HepG2 (cell line): ENCODE data around the gene TPR. TPM values are rescaled to one million over a fixed set of nuclear protein-coding genes. Genes with fewer than 3 reads are reported as not detected.
"Not testable (repeated sequence)": the region's sequence is repeated elsewhere in the genome, so short reads cannot be mapped to it uniquely, and the experiment has no call there.

Source experiments
- ATAC-seq: fragments of 200-7000 bp; cut with Tn5 transposase; 3 replicates; pipeline ENCODE4 v1.9.1; 2020; ENCODE audit warnings: mild to moderate bottlenecking, moderate library complexity
- BruUV-seq: library from RNA; stranded (reverse); fragments of 400-500 nt; replicated peaks from 2 replicates; lab custom pipeline; 2021; lab: Mats Ljungman, UMichigan
- CTCF ChIA-PET: fragments of 300-600 bp; formaldehyde crosslinking; extraction: SDS; loops from one replicate; lab custom pipeline; 2021; ENCODE audit warnings: low total read pairs, inconsistent platforms, low intra/inter-chr PET ratio; lab: Yijun Ruan, JAX
- POLR2A ChIA-PET: fragments of 350-600 bp; sonication (Branson Sonifier 250); formaldehyde crosslinking; loops from one replicate; lab custom pipeline; 2020; ENCODE audit warnings: antibody characterized with exemption, inconsistent platforms; lab: Yijun Ruan, JAX
- DNase-seq: peaks from one replicate; pipeline ENCODE4 v3.0.0-alpha.2; 2015; ENCODE audit warnings: low spot score
- FAIRE-seq: peaks from 3 replicates; lab custom pipeline; 2011; peaks lifted over from hg19 to GRCh38; lab: Jason Lieb, UNC
- H2AFZ ChIP-seq: one replicate; pipeline ENCODE4 v1.6.1; 2011; ENCODE audit warnings: low read length, inconsistent platforms
- H3K27ac ChIP-seq: fragments of 300-600 bp; 3 replicates; pipeline ENCODE4 v1.8.0; 2011; ENCODE audit warnings: mixed run types, mild to moderate bottlenecking, mixed read lengths, low read length, inconsistent platforms; ENCODE audit not compliant: insufficient read depth; ENCODE audit errors: extremely low read length
- H3K27me3 ChIP-seq, 2 experiments: fragments of 200-600 bp in 1 of 2; 2 replicates in 1 of 2; 3 replicates in 1 of 2; pipeline versions ENCODE4 v1.6.0 to v1.8.0; 2011; ENCODE audit warnings: low read length in 2 of 2, mild to moderate bottlenecking in 2 of 2, moderate library complexity in 2 of 2, inconsistent platforms in 1 of 2; ENCODE audit not compliant: insufficient read depth in 2 of 2, control insufficient read depth in 1 of 2
- H3K36me3 ChIP-seq, 2 experiments: fragments of 200-600 bp in 1 of 2; replicated peaks in 1 of 2; 2 replicates in 1 of 2; 3 replicates in 1 of 2; pipeline versions ENCODE4 v1.5.1 to v1.8.0; 2011; ENCODE audit warnings: low read length in 2 of 2, inconsistent platforms in 1 of 2; ENCODE audit not compliant: insufficient read depth in 2 of 2, control insufficient read depth in 1 of 2
- H3K4me1 ChIP-seq: 2 replicates; pipeline ENCODE4 v1.5.1; 2012; ENCODE audit warnings: low read length, inconsistent platforms; ENCODE audit not compliant: insufficient read depth
- H3K4me2 ChIP-seq: 2 replicates; pipeline ENCODE4 v1.6.0; 2011; ENCODE audit warnings: low read depth, low read length, inconsistent platforms
- H3K4me3 ChIP-seq, 3 experiments: fragments of 200-600 bp in 1 of 3; sonication (generic), shearing (Covaris generic) in 1 of 3; replicated peaks in 1 of 3; 2 replicates each; pipeline ENCODE4 v1.5.1; 2011 to 2016; ENCODE audit warnings: low read length in 3 of 3, inconsistent platforms in 2 of 3, low read depth in 2 of 3, mild to moderate bottlenecking in 2 of 3, control low read depth in 1 of 3, mixed read lengths in 1 of 3; ENCODE audit not compliant: insufficient read depth in 1 of 3
- H3K79me2 ChIP-seq: one replicate; pipeline ENCODE4 v1.6.1; 2011; ENCODE audit warnings: low read length, inconsistent platforms; ENCODE audit not compliant: insufficient read depth
- H3K9ac ChIP-seq: 2 replicates; pipeline ENCODE4 v1.6.0; 2011; ENCODE audit warnings: mild to moderate bottlenecking, low read depth, low read length, inconsistent platforms; ENCODE audit not compliant: insufficient read depth
- H3K9me3 ChIP-seq: 2 replicates; pipeline ENCODE4 v1.5.1; 2012; ENCODE audit warnings: mild to moderate bottlenecking, low read length
- H4K20me1 ChIP-seq: 2 replicates; pipeline ENCODE4 v1.6.0; 2011; ENCODE audit warnings: inconsistent platforms, mild to moderate bottlenecking, low read length, moderate library complexity; ENCODE audit not compliant: insufficient read depth
- ATF4 ChIP-seq, 2 experiments: fragments of 450-650 bp in 1 of 2; sonication (generic) in 1 of 2; formaldehyde crosslinking; IDR thresholded peaks; 2 replicates each; pipeline versions ENCODE4 v1.5.0 to v1.8.0; 2020 to 2022; ENCODE audit warnings: mild to moderate bottlenecking in 1 of 2, missing genetic modification reagents in 1 of 2
- ESRRA ChIP-seq: sonication (generic); formaldehyde crosslinking; IDR thresholded peaks from 2 replicates; pipeline ENCODE4 v1.5.1; 2020; ENCODE audit warnings: mild to moderate bottlenecking, low read depth, missing genetic modification reagents
- GTF2F1 ChIP-seq: fragments of 150-350 bp; IDR thresholded peaks from 2 replicates; pipeline ENCODE4 v1.6.1; 2014; ENCODE audit warnings: low read length
- HMG20A ChIP-seq: IDR thresholded peaks from 2 replicates; pipeline ENCODE4 v1.6.1; 2016; ENCODE audit warnings: borderline replicate concordance
- PHF20 ChIP-seq: sonication (generic); formaldehyde crosslinking; IDR thresholded peaks from 2 replicates; pipeline ENCODE4 v1.5.0; 2020; ENCODE audit warnings: mild to moderate bottlenecking, missing genetic modification reagents
- POGZ ChIP-seq: sonication (generic); formaldehyde crosslinking; IDR thresholded peaks from 2 replicates; pipeline ENCODE4 v1.4.0; 2020; ENCODE audit warnings: mild to moderate bottlenecking, missing genetic modification reagents
- STAG1 ChIP-seq: sonication (generic); formaldehyde crosslinking; IDR thresholded peaks from 2 replicates; pipeline ENCODE4 v1.4.0; 2020; ENCODE audit warnings: missing genetic modification reagents
- ZFP82 ChIP-seq: sonication (generic); formaldehyde crosslinking; IDR thresholded peaks from 2 replicates; pipeline ENCODE4 v1.5.1; 2020; ENCODE audit warnings: mild to moderate bottlenecking, missing genetic modification reagents, borderline replicate concordance
- ZSCAN22 ChIP-seq: sonication (generic); formaldehyde crosslinking; IDR thresholded peaks from 2 replicates; pipeline ENCODE4 v1.4.0; 2020; ENCODE audit warnings: mild to moderate bottlenecking, missing genetic modification reagents
- WGBS: methylation state at CpG from one replicate; pipeline ENCODE4 v1.1.6; 2017; ENCODE audit warnings: low lambda C conversion rate; 5-methylcytosine and 5-hydroxymethylcytosine counted together
- in situ Hi-C: cut with HindIII; loops from 2 replicates; pipeline ENCODE4 v1.10.0; 2017; ENCODE audit warnings: low pct_unique_long_range_greater_than_20kb; ENCODE audit not compliant: extremely low pct_ligation_motif_present
- intact Hi-C: fragments of 100-400 bp; cut with micrococcal nuclease; formaldehyde crosslinking; loops from one replicate; pipeline ENCODE4 v1.10.0; 2022; ENCODE audit not compliant: unreplicated experiment
- polyA plus RNA-seq, 8 experiments: library from polyadenylated mRNA; depleted of rRNA in 3 of 8; stranded (reverse) in 7 of 8; unstranded in 1 of 8; fragments of >200 nt; fragmentation: Illumina TruSeq in 4 of 8; extraction: Trizol in 4 of 8; gene quantifications; 2 replicates each; pipeline versions ENCODE4 v1.2.1 to v1.2.3, GENCODE V29; 2011 to 2016; ENCODE audit warnings: low read depth in 4 of 8, missing spikeins in 1 of 8, mixed read lengths in 1 of 8; ENCODE audit not compliant: insufficient read depth in 1 of 8
- total RNA-seq, 5 experiments: library from RNA; depleted of rRNA; stranded (reverse); fragments of >200 nt; fragmentation: Illumina TruSeq; extraction: Trizol; gene quantifications; 2 replicates each; pipeline ENCODE4 v1.2.3, GENCODE V29; 2016; ENCODE audit warnings: low read depth in 1 of 5

The TPR gene
- total and polyA plus RNA-seq, 2 of the 13 experiments (the other 11 are each of a cell fraction or from before 2014, with no cell fraction given) = 78.9 to 81.7 TPM

DNA sequence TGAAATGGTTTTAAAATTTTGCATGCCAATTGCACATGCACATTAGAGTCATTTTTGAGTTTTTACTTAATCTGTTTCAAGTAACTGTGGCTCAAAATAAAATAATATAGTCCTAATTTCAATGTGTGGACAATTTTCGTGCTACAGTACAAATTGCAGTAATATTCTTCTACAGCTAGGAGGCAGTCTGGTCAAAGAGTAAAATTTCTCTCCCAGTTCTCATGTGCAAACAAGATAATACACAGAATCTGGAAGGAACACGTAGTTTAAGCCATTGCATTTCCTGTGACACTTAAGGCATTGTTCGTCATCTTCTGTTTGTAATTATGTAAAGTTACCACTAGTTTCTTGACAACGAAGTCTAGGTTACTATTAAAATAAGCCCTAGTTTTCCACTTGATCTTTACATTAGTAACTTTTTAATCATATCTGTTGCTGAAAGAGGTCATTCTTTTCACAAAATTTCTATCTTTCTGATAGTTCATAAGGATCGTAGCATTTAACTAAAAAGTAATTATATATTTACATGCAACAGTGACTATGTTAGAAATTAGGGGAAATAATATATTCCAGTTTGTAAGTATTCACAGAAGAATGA is 29.5 kb upstream of the TPR start (continued):
- TF ChIP-seq STAG1 (CRISPR knock-in tag) (peak; percentile 39), ZSCAN22 (CRISPR knock-in tag) (no peak), GTF2F1 (no peak), ATF4 (CRISPR knock-in tag; IDR thresholded peaks at IDR 0.05) (no peak), ESRRA (CRISPR knock-in tag) (no peak)

DNA sequence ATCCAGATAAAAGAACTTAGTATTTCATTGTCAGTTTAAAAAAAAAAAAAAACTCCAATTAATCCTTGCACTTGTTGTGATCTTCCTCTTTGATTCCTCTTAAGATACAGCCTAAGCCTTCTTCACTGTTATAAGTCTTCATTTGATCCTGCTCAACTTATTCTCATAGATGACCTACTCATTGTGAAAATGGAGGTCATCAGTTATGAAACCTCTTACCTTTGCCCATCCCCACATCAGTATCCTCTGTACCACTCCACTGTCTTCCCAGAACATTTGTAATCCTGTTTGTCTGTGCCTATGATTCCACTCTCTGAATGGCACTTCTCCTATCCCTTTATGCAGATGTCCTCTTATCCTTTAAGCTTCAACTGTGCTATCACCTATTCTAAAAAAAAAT is 28.6 kb upstream of the TPR start:
- no peak for ATAC-seq
- CTCF ChIA-PET = no interaction called here
- H3K36me3 ChIP-seq = peaks cover 4 to 44% of the 10 kb centered on the region in 2 experiments; a peak in 4 of 5 replicates
- POLR2A ChIA-PET = no interaction called here
- H3K4me1 ChIP-seq = no peaks in the 10 kb centered on the region
- no peak for DNase-seq
- H4K20me1 ChIP-seq = no peaks in the 10 kb centered on the region
- no peak overlapping the region for H3K27ac ChIP-seq
- no peaks in the 10 kb centered on the region for H3K9me3 ChIP-seq
- no peak for TF ChIP-seq HMG20A (CRISPR knock-in tag)
- no peak for TF ChIP-seq PHF20
- no peak for TF ChIP-seq POGZ
- TF ChIP-seq ZFP82 (CRISPR knock-in tag) = no peak
- no peak overlapping the region for H3K4me2 ChIP-seq
- no peak overlapping the region for H3K4me3 ChIP-seq
- H3K9ac ChIP-seq = no peak overlapping the region
- H3K27me3 ChIP-seq = no peaks in the 10 kb centered on the region
- no peak overlapping the region for H2AFZ ChIP-seq
- BruUV-seq = no TSS peak
- intact Hi-C loops (loop anchor here (1.0 kb wide), 1 partner anchor 583 kb away; no protein-coding TSS in a partner anchor), in situ Hi-C loops (no loop called here)
- FAIRE-seq = no peak
- H3K79me2 ChIP-seq = no peaks in the 10 kb centered on the region

GRCh38 chr1:186401446-186401845 is 26.4 kb upstream of the TPR start:
- CTCF ChIA-PET, H3K4me3 ChIP-seq, H2AFZ ChIP-seq, intact Hi-C loops, ATAC-seq, DNase-seq, H3K9ac ChIP-seq, FAIRE-seq, BruUV-seq, POLR2A ChIA-PET, H3K27ac ChIP-seq, H4K20me1 ChIP-seq, H3K27me3 ChIP-seq, H3K4me2 ChIP-seq, H3K79me2 ChIP-seq, H3K9me3 ChIP-seq, H3K4me1 ChIP-seq, in situ Hi-C loops: not testable (repeated sequence)
- WGBS = 95% methylated on average over 2 of the region's 2 CpGs
- H3K36me3 ChIP-seq = peaks cover 3 to 42% of the 10 kb centered on the region in 2 experiments; a peak in 4 of 5 replicates

DNA sequence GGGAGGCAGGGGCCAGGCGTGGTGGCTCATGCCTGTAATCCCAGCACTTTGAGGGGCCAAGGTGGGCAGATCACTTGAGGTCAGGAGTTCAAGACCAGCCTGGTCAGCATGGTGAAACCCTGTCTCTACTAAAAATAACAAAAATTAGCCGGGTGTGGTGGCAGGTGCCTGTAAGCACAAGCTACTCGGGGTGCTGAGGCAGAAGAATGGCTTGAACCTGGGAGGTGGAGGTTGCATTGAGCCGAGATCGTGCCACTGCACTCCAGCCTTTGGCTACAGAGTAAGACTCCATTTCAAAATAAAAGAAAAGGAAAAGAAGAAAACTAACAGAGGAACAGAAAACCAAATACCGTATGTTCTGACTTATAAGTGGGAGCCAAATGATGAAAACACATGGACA is 17.7 kb upstream of the TPR start:
- H3K36me3 ChIP-seq = peaks cover 7 to 70% of the 10 kb centered on the region in 2 experiments
- H3K9ac ChIP-seq, DNase-seq, in situ Hi-C loops, FAIRE-seq, H3K4me1 ChIP-seq, H3K9me3 ChIP-seq, H3K27ac ChIP-seq, H3K4me2 ChIP-seq, ATAC-seq, H4K20me1 ChIP-seq, CTCF ChIA-PET, intact Hi-C loops, H3K4me3 ChIP-seq, H3K27me3 ChIP-seq, H2AFZ ChIP-seq, H3K79me2 ChIP-seq, POLR2A ChIA-PET, BruUV-seq: not testable (repeated sequence)
- 97% methylated on average over 6 of the region's 6 CpGs for WGBS
